Kidney (tissue), 14 donors: ENCODE results near the gene MEGF11. TPM values are rescaled to one million over a fixed set of nuclear protein-coding genes. Genes with fewer than 3 reads are reported as not detected.

Experiments
- DNase-seq, 5 donors: peaks; one replicate each; pipeline ENCODE4 v3.0.0-alpha.2; 2013 to 2020
- FAIRE-seq: peaks from 2 replicates; lab custom pipeline; 2012; peaks lifted over from hg19 to GRCh38; lab: Jason Lieb, UNC
- H3K27ac ChIP-seq, 2 donors: one replicate each; pipeline ENCODE4 v1.7.0; 2013; ENCODE audit warnings: low read depth in 2 of 2, low read length in 2 of 2, inconsistent platforms in 1 of 2
- H3K27me3 ChIP-seq: one replicate; pipeline ENCODE4 v1.7.1; 2013; ENCODE audit warnings: low read length, inconsistent platforms; ENCODE audit not compliant: control insufficient read depth, insufficient read depth
- H3K36me3 ChIP-seq, 3 donors: one replicate each; pipeline versions ENCODE4 v1.7.0 to v1.7.1; 2013; ENCODE audit warnings: low read length in 3 of 3, control low read depth in 1 of 3, inconsistent platforms in 1 of 3; ENCODE audit not compliant: insufficient read depth in 3 of 3, control insufficient read depth in 2 of 3
- H3K4me1 ChIP-seq, 3 donors: one replicate each; pipeline versions ENCODE4 v1.7.0 to v1.7.1; 2013; ENCODE audit warnings: low read length in 3 of 3, inconsistent platforms in 1 of 3, low read depth in 1 of 3; ENCODE audit not compliant: control insufficient read depth in 2 of 3, insufficient read depth in 2 of 3
- H3K4me3 ChIP-seq, 3 donors: one replicate each; pipeline versions ENCODE4 v1.7.0 to v1.8.1; 2013; ENCODE audit warnings: low read length in 3 of 3, control low read depth in 1 of 3, inconsistent platforms in 1 of 3
- H3K9ac ChIP-seq, 3 donors: one replicate each; pipeline versions ENCODE4 v1.7.0 to v1.7.1; 2013; ENCODE audit warnings: low read length in 3 of 3, control low read depth in 1 of 3, inconsistent platforms in 1 of 3
- H3K9me3 ChIP-seq, 3 donors: one replicate each; pipeline versions ENCODE4 v1.7.0 to v1.7.1; 2013; ENCODE audit warnings: low read length in 3 of 3, control low read depth in 1 of 3, inconsistent platforms in 1 of 3; ENCODE audit not compliant: control insufficient read depth in 2 of 3, insufficient read depth in 1 of 3
- intact Hi-C: fragments of 100-400 bp; cut with DNase I; formaldehyde crosslinking; loops from one replicate; pipeline ENCODE4 v1.11.1; 2022
- polyA plus RNA-seq: library from polyadenylated mRNA; stranded (reverse); fragments of 350-450 nt; fragmentation: Illumina TruSeq; extraction: RNeasy Lipid Tissue Mini Kit (QIAGEN cat#74804); gene quantifications from one replicate; pipeline ENCODE4 v1.2.3, GENCODE V29; 2014; ENCODE audit warnings: low read depth, low replicate concordance; ENCODE audit not compliant: insufficient read depth
- total RNA-seq: library from RNA; stranded (reverse); fragmentation: NEBNext Ultra II Directional; extraction: Animal tissue kit (Norgen Biotek cat#: 25700); gene quantifications from one replicate; pipeline ENCODE4 v1.2.1, GENCODE V29; 2021
- TF ChIP-seq, protein P1 (sequence below): IDR thresholded peaks from 3 replicates; pipeline ENCODE4 v1.5.1; 2012; ENCODE audit warnings: mild to moderate bottlenecking, moderate library complexity, borderline replicate concordance; ENCODE audit not compliant: insufficient read depth; ENCODE audit errors: extremely low read depth
- donor health status: control.
- donor health status: control.
- donor health status: control.
- donor health status: control.
- donor health status: control.
- donor health status: DM: yes; HTN: yes; CAD: no.
- donor health status: Normal renal cell carcinoma (clear cell type).

The MEGF11 gene
- total and polyA plus RNA-seq, 2 donors from 2014 or later, result 10.4 to 41.8 TPM

DNA sequence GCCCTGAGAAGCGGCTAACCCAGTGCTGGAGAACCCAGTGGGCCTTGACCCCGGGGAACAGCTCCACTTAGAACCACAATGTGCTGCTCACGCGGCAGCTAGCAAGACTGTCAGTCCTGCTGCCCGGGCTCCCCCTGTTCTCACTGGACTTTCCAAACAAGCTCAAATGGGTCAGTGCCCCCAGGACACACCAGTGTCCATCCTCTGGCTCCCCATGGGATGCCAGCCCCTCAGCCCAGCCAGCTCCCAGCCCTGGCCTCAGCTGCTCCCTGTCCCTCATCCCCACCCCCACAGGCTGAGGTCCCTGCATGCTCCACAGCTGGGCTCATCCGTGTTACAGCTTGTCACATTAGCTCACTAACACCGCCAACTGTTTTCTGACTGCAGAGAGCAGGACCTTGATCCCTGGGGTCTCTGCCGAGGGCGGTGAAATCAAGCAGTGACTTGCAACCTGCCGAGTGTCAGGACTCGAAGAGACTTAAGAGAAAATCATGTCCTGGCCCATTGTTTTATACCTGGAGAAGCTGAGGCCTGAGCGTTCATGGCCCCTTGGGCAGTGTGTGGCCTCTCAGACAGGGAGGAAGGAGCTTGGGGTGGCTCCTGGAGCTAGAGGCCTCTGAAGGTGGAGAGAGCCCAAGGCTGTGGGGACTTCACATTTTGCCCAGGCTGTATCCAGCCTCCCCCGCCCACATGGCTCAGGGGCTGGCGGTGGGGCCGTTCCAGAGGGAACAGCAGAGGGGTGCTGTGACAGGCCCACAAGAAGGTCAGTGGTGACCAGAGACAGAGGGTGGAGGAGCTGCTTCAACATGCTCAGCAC, 157.5 kb downstream of the MEGF11 start:
- no peak overlapping the region for H3K27ac ChIP-seq
- no peaks in the 10 kb centered on the region for H3K36me3 ChIP-seq
- H3K9ac ChIP-seq, result no peak overlapping the region
- no peaks in the 10 kb centered on the region for H3K27me3 ChIP-seq
- TF ChIP-seq, protein P1, sequence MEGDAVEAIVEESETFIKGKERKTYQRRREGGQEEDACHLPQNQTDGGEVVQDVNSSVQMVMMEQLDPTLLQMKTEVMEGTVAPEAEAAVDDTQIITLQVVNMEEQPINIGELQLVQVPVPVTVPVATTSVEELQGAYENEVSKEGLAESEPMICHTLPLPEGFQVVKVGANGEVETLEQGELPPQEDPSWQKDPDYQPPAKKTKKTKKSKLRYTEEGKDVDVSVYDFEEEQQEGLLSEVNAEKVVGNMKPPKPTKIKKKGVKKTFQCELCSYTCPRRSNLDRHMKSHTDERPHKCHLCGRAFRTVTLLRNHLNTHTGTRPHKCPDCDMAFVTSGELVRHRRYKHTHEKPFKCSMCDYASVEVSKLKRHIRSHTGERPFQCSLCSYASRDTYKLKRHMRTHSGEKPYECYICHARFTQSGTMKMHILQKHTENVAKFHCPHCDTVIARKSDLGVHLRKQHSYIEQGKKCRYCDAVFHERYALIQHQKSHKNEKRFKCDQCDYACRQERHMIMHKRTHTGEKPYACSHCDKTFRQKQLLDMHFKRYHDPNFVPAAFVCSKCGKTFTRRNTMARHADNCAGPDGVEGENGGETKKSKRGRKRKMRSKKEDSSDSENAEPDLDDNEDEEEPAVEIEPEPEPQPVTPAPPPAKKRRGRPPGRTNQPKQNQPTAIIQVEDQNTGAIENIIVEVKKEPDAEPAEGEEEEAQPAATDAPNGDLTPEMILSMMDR, result no peak
- no peak for FAIRE-seq
- DNase-seq, result peak in 1 of 5 donors; percentile 39
- intact Hi-C loops, result no loop called here
- H3K4me3 ChIP-seq, result no peak overlapping the region
- no peaks in the 10 kb centered on the region for H3K4me1 ChIP-seq
- H3K9me3 ChIP-seq, result no peaks in the 10 kb centered on the region

DNA sequence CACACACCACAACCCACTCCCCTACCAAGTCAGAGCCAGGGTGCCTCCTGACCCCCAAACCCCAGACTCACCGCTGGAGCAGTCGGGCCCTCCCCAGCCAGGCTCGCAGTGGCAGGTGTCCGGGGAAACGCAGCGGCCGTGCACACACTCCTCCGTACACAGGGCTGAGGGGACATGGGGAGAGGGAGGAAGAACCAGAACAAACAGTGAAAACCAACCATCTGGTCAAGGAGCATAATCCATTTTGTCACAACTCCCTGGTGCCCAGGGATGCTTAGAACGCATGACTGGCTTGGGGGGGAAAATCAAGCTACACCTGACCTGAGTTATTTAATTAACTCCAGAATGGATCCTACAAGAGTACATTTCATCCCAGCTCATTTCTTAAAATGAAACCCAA, 159.2 kb downstream of the MEGF11 start:
- Histone ChIP-seq H3K9me3 (no peaks in the 10 kb centered on the region), H3K4me3 (no peak overlapping the region), H3K27me3 (no peaks in the 10 kb centered on the region), H3K36me3 (no peaks in the 10 kb centered on the region), H3K27ac (no peak overlapping the region), H3K4me1 (no peaks in the 10 kb centered on the region), H3K9ac (no peak overlapping the region)
- FAIRE-seq (no peak), DNase-seq (peak in 1 of 5 donors; percentile 36)
- intact Hi-C loops, result no loop called here
- TF ChIP-seq, protein P1, result no peak

DNA sequence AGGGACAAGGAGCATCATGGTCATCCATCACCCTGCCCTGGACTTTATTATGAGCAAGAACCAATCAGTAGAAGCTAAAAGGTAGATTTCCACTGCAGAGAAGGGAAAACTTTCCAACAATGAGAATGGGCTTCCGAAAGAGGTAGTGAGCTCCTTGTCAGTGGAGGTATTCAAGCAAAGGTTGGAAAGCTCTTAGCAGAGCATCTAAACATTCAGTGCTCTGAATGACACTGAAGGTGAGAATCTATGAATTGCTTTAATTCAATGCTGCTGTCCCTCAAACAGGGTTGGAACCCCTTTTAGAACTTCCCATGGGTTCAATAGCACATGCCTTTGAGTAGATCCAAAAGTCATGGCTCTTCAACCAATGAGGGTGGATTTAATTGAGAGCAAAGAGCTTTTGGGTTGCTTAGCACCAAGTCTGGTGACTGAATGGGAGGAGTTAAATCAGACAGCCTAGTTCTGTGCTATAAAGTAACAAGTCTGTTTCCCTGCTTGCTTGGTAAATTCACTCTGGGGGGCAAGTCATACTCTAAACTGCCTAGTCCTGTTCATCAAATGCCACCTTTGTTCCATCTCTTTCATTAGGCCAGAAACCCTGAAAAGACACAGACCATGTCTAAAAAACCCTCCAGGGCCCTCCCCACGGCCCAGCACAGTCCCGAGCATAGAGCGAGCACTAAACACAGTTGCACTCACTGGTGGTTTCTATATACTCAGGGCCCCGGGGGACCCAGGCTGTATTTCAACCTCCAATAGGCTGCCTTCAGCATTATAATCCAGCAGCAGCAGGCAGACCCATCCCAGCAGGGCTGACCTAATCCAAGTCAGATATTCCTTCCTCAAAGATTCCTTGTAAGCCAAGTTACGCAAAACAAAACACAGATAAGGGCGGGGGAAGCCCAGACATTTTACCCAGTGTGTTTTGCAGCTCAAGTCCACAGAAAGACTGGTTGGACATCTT, 161.2 kb downstream of the MEGF11 start:
- no peaks in the 10 kb centered on the region for H3K27me3 ChIP-seq
- H3K27ac ChIP-seq, result no peak overlapping the region
- intact Hi-C loops, result no loop called here
- H3K4me3 ChIP-seq, result no peak overlapping the region
- H3K4me1 ChIP-seq, result no peaks in the 10 kb centered on the region
- no peaks in the 10 kb centered on the region for H3K9me3 ChIP-seq
- FAIRE-seq (no peak), DNase-seq (no peak)
- TF ChIP-seq, protein P1, result no peak
- no peak overlapping the region for H3K9ac ChIP-seq
- no peaks in the 10 kb centered on the region for H3K36me3 ChIP-seq
